ENCODE results near the gene ALDH1L1.

ALDH1L1 gene

GRCh38 chr3:126111566-126112475 lies 68.6 kb downstream of the ALDH1L1 start:
- Histone ChIP-seq H3K4me3 (ENCODE audit: low read depth, low read length) (no peak overlapping the region), H2AFZ (ENCODE audit: insufficient read depth, low read length, poor library complexity) (no peak overlapping the region), H2AK5ac (ENCODE audit: low read length) (no peak overlapping the region), H4K91ac (ENCODE audit: low read depth, low read length) (no peak overlapping the region), H3K9me3 (ENCODE audit: insufficient read depth, low read depth, low read length) (peaks cover 3% of the 10 kb centered on the region), H3K4ac (ENCODE audit: low read depth, low read length) (no peak overlapping the region), H3K4me2 (ENCODE audit: low read length) (no peak overlapping the region), H4K8ac (ENCODE audit: low read depth, low read length) (no peak overlapping the region), H3K27ac (ENCODE audit: low read depth, low read length) (no peak overlapping the region), H3K36me3 (ENCODE audit: control insufficient read depth in 1 of 2, insufficient read depth in 2 of 2, low read length in 2 of 2) (no peaks in the 10 kb centered on the region), H2BK5ac (ENCODE audit: low read depth, low read length, poor library complexity) (no peak overlapping the region), H3K79me2 (ENCODE audit: control insufficient read depth, insufficient read depth, low read length, poor library complexity) (no peaks in the 10 kb centered on the region), H4K12ac (ENCODE audit: low read depth, low read length) (no peak overlapping the region), H3K4me1 (ENCODE audit: control insufficient read depth in 1 of 2, insufficient read depth in 2 of 2, low read length in 2 of 2) (no peaks in the 10 kb centered on the region), H3K18ac (ENCODE audit: low read length) (no peak overlapping the region), H3K27me3 (ENCODE audit: insufficient read depth, low read length) (no peaks in the 10 kb centered on the region), H3K9ac (ENCODE audit: low read length) (no peak overlapping the region), H2BK12ac (ENCODE audit: low read length) (no peak overlapping the region), H2BK120ac (ENCODE audit: insufficient read depth, low read length, poor library complexity) (no peak overlapping the region), H3K79me1 (ENCODE audit: low read length) (no peaks in the 10 kb centered on the region), H3K14ac (ENCODE audit: low read length) (no peak overlapping the region), H3K23ac (ENCODE audit: low read length) (no peak overlapping the region)
- WGBS (ENCODE audit: extremely low coverage, insufficient coverage, insufficient read length), result no CpG with 5 or more reads among the region's 18 CpGs
- DNase-seq, result no peak

GRCh38 chr3:126111126-126111551 lies 69.2 kb downstream of the ALDH1L1 start:
- H2BK120ac ChIP-seq (ENCODE audit: insufficient read depth, low read length, poor library complexity), result no peak overlapping the region

GRCh38 chr3:126110431-126111125 lies 69.8 kb downstream of the ALDH1L1 start:
- no CpG with 5 or more reads among the region's 12 CpGs for WGBS (ENCODE audit: extremely low coverage, insufficient coverage, insufficient read length)
- H2BK5ac ChIP-seq (ENCODE audit: low read depth, low read length, poor library complexity), result no peak overlapping the region
- no peak overlapping the region for H4K12ac ChIP-seq (ENCODE audit: low read depth, low read length)
- H3K14ac ChIP-seq (ENCODE audit: low read length), result no peak overlapping the region
- H3K79me1 ChIP-seq (ENCODE audit: low read length), result no peaks in the 10 kb centered on the region
- no peak overlapping the region for H4K8ac ChIP-seq (ENCODE audit: low read depth, low read length)
- no peak overlapping the region for H3K18ac ChIP-seq (ENCODE audit: low read length)
- no peak overlapping the region for H3K23ac ChIP-seq (ENCODE audit: low read length)
- no peak overlapping the region for H3K27ac ChIP-seq (ENCODE audit: low read depth, low read length)
- H3K36me3 ChIP-seq (ENCODE audit: control insufficient read depth in 1 of 2, insufficient read depth in 2 of 2, low read length in 2 of 2), result no peaks in the 10 kb centered on the region
- H2BK120ac ChIP-seq (ENCODE audit: insufficient read depth, low read length, poor library complexity), result no peak overlapping the region
- DNase-seq, result no peak
- H4K91ac ChIP-seq (ENCODE audit: low read depth, low read length), result no peak overlapping the region
- no peak overlapping the region for H2BK12ac ChIP-seq (ENCODE audit: low read length)
- no peak overlapping the region for H3K9ac ChIP-seq (ENCODE audit: low read length)
- H2AK5ac ChIP-seq (ENCODE audit: low read length), result no peak overlapping the region
- no peaks in the 10 kb centered on the region for H3K27me3 ChIP-seq (ENCODE audit: insufficient read depth, low read length)
- no peak overlapping the region for H3K4ac ChIP-seq (ENCODE audit: low read depth, low read length)
- H2AFZ ChIP-seq (ENCODE audit: insufficient read depth, low read length, poor library complexity), result no peak overlapping the region
- H3K4me3 ChIP-seq (ENCODE audit: low read depth, low read length), result no peak overlapping the region
- peaks cover 3% of the 10 kb centered on the region for H3K9me3 ChIP-seq (ENCODE audit: insufficient read depth, low read depth, low read length)
- H3K4me2 ChIP-seq (ENCODE audit: low read length), result no peak overlapping the region
- H3K4me1 ChIP-seq (ENCODE audit: control insufficient read depth in 1 of 2, insufficient read depth in 2 of 2, low read length in 2 of 2), result no peaks in the 10 kb centered on the region
- H3K79me2 ChIP-seq (ENCODE audit: control insufficient read depth, insufficient read depth, low read length, poor library complexity), result no peaks in the 10 kb centered on the region

More at GRCh38 chr3:126111126-126111551, 69.2 kb downstream of the ALDH1L1 start:
- Histone ChIP-seq H2AFZ (ENCODE audit: insufficient read depth, low read length, poor library complexity) (no peak overlapping the region), H3K27ac (ENCODE audit: low read depth, low read length) (no peak overlapping the region), H3K9ac (ENCODE audit: low read length) (no peak overlapping the region), H3K79me2 (ENCODE audit: control insufficient read depth, insufficient read depth, low read length, poor library complexity) (no peaks in the 10 kb centered on the region), H3K27me3 (ENCODE audit: insufficient read depth, low read length) (no peaks in the 10 kb centered on the region), H2BK12ac (ENCODE audit: low read length) (no peak overlapping the region), H4K12ac (ENCODE audit: low read depth, low read length) (no peak overlapping the region), H3K9me3 (ENCODE audit: insufficient read depth, low read depth, low read length) (peaks cover 3% of the 10 kb centered on the region), H2BK5ac (ENCODE audit: low read depth, low read length, poor library complexity) (no peak overlapping the region), H3K18ac (ENCODE audit: low read length) (no peak overlapping the region), H3K4me2 (ENCODE audit: low read length) (no peak overlapping the region), H3K36me3 (ENCODE audit: control insufficient read depth in 1 of 2, insufficient read depth in 2 of 2, low read length in 2 of 2) (no peaks in the 10 kb centered on the region), H3K79me1 (ENCODE audit: low read length) (no peaks in the 10 kb centered on the region), H3K4ac (ENCODE audit: low read depth, low read length) (no peak overlapping the region), H4K91ac (ENCODE audit: low read depth, low read length) (no peak overlapping the region), H3K4me1 (ENCODE audit: control insufficient read depth in 1 of 2, insufficient read depth in 2 of 2, low read length in 2 of 2) (no peaks in the 10 kb centered on the region), H3K4me3 (ENCODE audit: low read depth, low read length) (no peak overlapping the region), H4K8ac (ENCODE audit: low read depth, low read length) (no peak overlapping the region), H3K23ac (ENCODE audit: low read length) (no peak overlapping the region), H3K14ac (ENCODE audit: low read length) (no peak overlapping the region), H2AK5ac (ENCODE audit: low read length) (no peak overlapping the region)
- no peak for DNase-seq
- WGBS (ENCODE audit: extremely low coverage, insufficient coverage, insufficient read length), result no CpG with 5 or more reads among the region's 10 CpGs

- no peak overlapping the region for H4K12ac ChIP-seq (ENCODE audit: low read depth, low read length)
- no peak overlapping the region for H3K27ac ChIP-seq (ENCODE audit: low read depth, low read length)
- no peak overlapping the region for H2BK5ac ChIP-seq (ENCODE audit: low read depth, low read length, poor library complexity)
- DNase-seq, result no peak
- no peak overlapping the region for H3K18ac ChIP-seq (ENCODE audit: low read length)
- H3K27me3 ChIP-seq (ENCODE audit: insufficient read depth, low read length), result no peaks in the 10 kb centered on the region
- H2AFZ ChIP-seq (ENCODE audit: insufficient read depth, low read length, poor library complexity), result no peak overlapping the region
- no peak overlapping the region for H3K14ac ChIP-seq (ENCODE audit: low read length)
- H4K91ac ChIP-seq (ENCODE audit: low read depth, low read length), result no peak overlapping the region
- no peak overlapping the region for H2AK5ac ChIP-seq (ENCODE audit: low read length)
- no peak overlapping the region for H3K4me3 ChIP-seq (ENCODE audit: low read depth, low read length)
- H3K4me1 ChIP-seq (ENCODE audit: control insufficient read depth in 1 of 2, insufficient read depth in 2 of 2, low read length in 2 of 2), result no peaks in the 10 kb centered on the region
- no peak overlapping the region for H2BK12ac ChIP-seq (ENCODE audit: low read length)
- no peak overlapping the region for H3K4ac ChIP-seq (ENCODE audit: low read depth, low read length)
- H3K9ac ChIP-seq (ENCODE audit: low read length), result no peak overlapping the region
- no peak overlapping the region for H2BK120ac ChIP-seq (ENCODE audit: insufficient read depth, low read length, poor library complexity)
- no peak overlapping the region for H3K23ac ChIP-seq (ENCODE audit: low read length)
- peaks cover 3% of the 10 kb centered on the region for H3K9me3 ChIP-seq (ENCODE audit: insufficient read depth, low read depth, low read length)
- no peaks in the 10 kb centered on the region for H3K79me1 ChIP-seq (ENCODE audit: low read length)
- H3K4me2 ChIP-seq (ENCODE audit: low read length), result no peak overlapping the region
- H3K36me3 ChIP-seq (ENCODE audit: control insufficient read depth in 1 of 2, insufficient read depth in 2 of 2, low read length in 2 of 2), result no peaks in the 10 kb centered on the region
- H3K79me2 ChIP-seq (ENCODE audit: control insufficient read depth, insufficient read depth, low read length, poor library complexity), result no peaks in the 10 kb centered on the region
- no CpG with 5 or more reads among the region's 10 CpGs for WGBS (ENCODE audit: extremely low coverage, insufficient coverage, insufficient read length)
- no peak overlapping the region for H4K8ac ChIP-seq (ENCODE audit: low read depth, low read length)
Measured at GRCh38 chr3:126109880-126110235, 70.5 kb downstream of the ALDH1L1 start.
